K562 (cell line): ENCODE measurements around the gene ZNRF3. TPM values are rescaled to one million over a fixed set of nuclear protein-coding genes. Genes with fewer than 3 reads are reported as not detected.
A peak's percentile ranks its signal among the peaks of the same experiment; 100 is the strongest.

Source experiments
- ATAC-seq: fragments of 200-7000 bp; cut with Tn5 transposase; 3 replicates; pipeline ENCODE4 v1.9.1; 2020; ENCODE audit warnings: moderate library complexity
- BruUV-seq: library from RNA; stranded (reverse); fragments of 400-500 nt; replicated peaks from 2 replicates; lab custom pipeline; 2021; lab: Mats Ljungman, UMichigan
- CTCF ChIA-PET: fragments of 300-600 bp; formaldehyde crosslinking; extraction: SDS; loops from one replicate; lab custom pipeline; 2021; ENCODE audit warnings: low intra/inter-chr PET ratio; lab: Yijun Ruan, JAX
- POLR2A ChIA-PET: fragments of 300-600, 350-650 bp; sonication (Branson Sonifier 250); formaldehyde crosslinking; extraction: SDS; loops from one replicate; lab custom pipeline; 2021; ENCODE audit warnings: antibody characterized with exemption, inconsistent platforms; lab: Yijun Ruan, JAX
- DNase-seq, 4 experiments: peaks; one replicate each; pipeline versions ENCODE4 v3.0.0 to v3.0.0-alpha.2; 2011 to 2018; ENCODE audit warnings: low spot score in 3 of 4, mixed read lengths in 3 of 4; ENCODE audit errors: extremely low read depth in 1 of 4
- FAIRE-seq: peaks from 2 replicates; lab custom pipeline; 2011; peaks lifted over from hg19 to GRCh38; lab: Jason Lieb, UNC
- H2AFZ ChIP-seq: 2 replicates; pipeline ENCODE4 v1.6.0; 2011; ENCODE audit warnings: low read depth, low read length, control low read depth, inconsistent platforms
- H3K27ac ChIP-seq: fragments of 200-600 bp; 3 replicates; pipeline ENCODE4 v1.8.0; 2011; ENCODE audit warnings: low read depth, mild to moderate bottlenecking, control low read depth, inconsistent platforms, low read length, moderate library complexity, mixed read lengths; ENCODE audit errors: extremely low read depth
- H3K27me3 ChIP-seq, 2 experiments: fragments of 300-600 bp in 1 of 2; 2 replicates in 1 of 2; 3 replicates in 1 of 2; pipeline versions ENCODE4 v1.6.0 to v1.8.0; 2011; ENCODE audit warnings: inconsistent platforms in 2 of 2, low read length in 2 of 2, mild to moderate bottlenecking in 1 of 2, mixed read lengths in 1 of 2, moderate library complexity in 1 of 2; ENCODE audit not compliant: control insufficient read depth in 2 of 2, insufficient read depth in 2 of 2
- H3K36me3 ChIP-seq: fragments of 300-600 bp; 3 replicates; pipeline ENCODE4 v1.8.0; 2011; ENCODE audit warnings: mild to moderate bottlenecking, low read length, inconsistent platforms; ENCODE audit not compliant: control insufficient read depth, insufficient read depth
- H3K4me1 ChIP-seq, 2 experiments: fragments of 200-600 bp in 1 of 2; replicated peaks in 1 of 2; 2 replicates in 1 of 2; 3 replicates in 1 of 2; pipeline versions ENCODE4 v1.5.1 to v1.8.0; 2011; ENCODE audit warnings: inconsistent platforms in 2 of 2, low read length in 2 of 2, mild to moderate bottlenecking in 1 of 2, mixed read lengths in 1 of 2, moderate library complexity in 1 of 2; ENCODE audit not compliant: control insufficient read depth in 2 of 2, insufficient read depth in 2 of 2
- H3K4me2 ChIP-seq: 2 replicates; pipeline ENCODE4 v1.6.1; 2011; ENCODE audit warnings: low read length, control low read depth, inconsistent platforms, mixed read lengths; ENCODE audit not compliant: insufficient read depth
- H3K4me3 ChIP-seq: fragments of 200-600 bp; sonication (generic), shearing (Covaris generic); 2 replicates; pipeline ENCODE4 v1.5.1; 2016; ENCODE audit warnings: control low read depth, inconsistent platforms
- H3K79me2 ChIP-seq: fragments of 200-600 bp; 3 replicates; pipeline ENCODE4 v1.8.0; 2011; ENCODE audit warnings: low read length, inconsistent platforms; ENCODE audit not compliant: control insufficient read depth, insufficient read depth
- H3K9ac ChIP-seq, 2 experiments: 2 replicates each; pipeline versions ENCODE4 v1.6.0 to v1.6.1; 2011; ENCODE audit warnings: low read depth in 2 of 2, low read length in 2 of 2, control low read depth in 1 of 2, inconsistent platforms in 1 of 2, mild to moderate bottlenecking in 1 of 2, mixed read lengths in 1 of 2; ENCODE audit not compliant: insufficient read depth in 1 of 2
- H3K9me1 ChIP-seq: one replicate; pipeline ENCODE4 v1.6.0; 2011; ENCODE audit warnings: inconsistent platforms, mild to moderate bottlenecking, low read length, moderate library complexity; ENCODE audit not compliant: control insufficient read depth, insufficient read depth
- H3K9me3 ChIP-seq: replicated peaks from 2 replicates; pipeline ENCODE4 v1.5.1; 2011; ENCODE audit warnings: low read depth, low read length, inconsistent platforms; ENCODE audit not compliant: control insufficient read depth, insufficient read depth
- H4K20me1 ChIP-seq: replicated peaks from 2 replicates; pipeline ENCODE4 v1.6.1; 2011; ENCODE audit warnings: low read length, inconsistent platforms, mixed read lengths; ENCODE audit not compliant: control insufficient read depth, insufficient read depth
- ARID1B ChIP-seq: fragments of 450-650 bp; IDR thresholded peaks from 2 replicates; pipeline ENCODE4 v1.6.1; 2016; ENCODE audit warnings: antibody characterized with exemption, mild to moderate bottlenecking, inconsistent platforms
- ATF2 ChIP-seq: sonication (generic); formaldehyde crosslinking; IDR thresholded peaks from 2 replicates; pipeline ENCODE4 v1.8.1; 2022; ENCODE audit warnings: missing genetic modification reagents
- BRD9 ChIP-seq: fragments of 450-650 bp; IDR thresholded peaks from 2 replicates; pipeline ENCODE4 v1.6.1; 2018; ENCODE audit warnings: low read depth; ENCODE audit not compliant: partially characterized antibody
- C11orf30 ChIP-seq: fragments of 450-650 bp; IDR thresholded peaks from 2 replicates; pipeline ENCODE4 v1.6.1; 2016; ENCODE audit warnings: low read depth, mild to moderate bottlenecking
- CBFA2T3 ChIP-seq: fragments of 450-650 bp; IDR thresholded peaks from 2 replicates; pipeline ENCODE4 v1.6.1; 2017
- CCAR2 ChIP-seq: fragments of 200-400 bp; formaldehyde crosslinking; IDR thresholded peaks from 2 replicates; pipeline ENCODE4 v1.6.1; 2017; ENCODE audit warnings: mild to moderate bottlenecking, low read depth, low read length
- CREB3 ChIP-seq: fragments of 450-650 bp; conservative IDR thresholded peaks from 2 replicates; pipeline ENCODE4 v1.6.1; 2016; ENCODE audit warnings: missing genetic modification characterization, low read depth, mild to moderate bottlenecking, missing compliant biosample characterization, moderate library complexity
- DNMT1 ChIP-seq: fragments of 450-650 bp; IDR thresholded peaks from 2 replicates; pipeline ENCODE4 v1.6.1; 2016; ENCODE audit warnings: antibody characterized with exemption, mild to moderate bottlenecking
- DPF2 ChIP-seq: fragments of 450-650 bp; IDR thresholded peaks from 2 replicates; pipeline ENCODE4 v1.6.1; 2016
- MAFF ChIP-seq: IDR thresholded peaks from 2 replicates; pipeline ENCODE4 v1.6.1; 2012; ENCODE audit warnings: low read length, improper control_type of control experiment
- MAFG ChIP-seq: fragments of 450-650 bp; conservative IDR thresholded peaks from 2 replicates; pipeline ENCODE4 v1.6.1; 2016; ENCODE audit warnings: missing genetic modification characterization, missing compliant biosample characterization
- MAFK ChIP-seq: IDR thresholded peaks from 2 replicates; pipeline ENCODE4 v1.6.1; 2011; ENCODE audit warnings: low read length, improper control_type of control experiment
- MEIS2 ChIP-seq: fragments of 450-650 bp; IDR thresholded peaks from 2 replicates; pipeline ENCODE4 v1.6.1; 2014; ENCODE audit warnings: mild to moderate bottlenecking; ENCODE audit not compliant: partially characterized antibody
- NFE2 ChIP-seq: IDR thresholded peaks from 2 replicates; pipeline ENCODE4 v1.6.1; 2014; ENCODE audit warnings: antibody characterized with exemption, low read depth
- PRPF4 ChIP-seq: fragments of 200-400 bp; formaldehyde crosslinking; IDR thresholded peaks from one replicate; pipeline ENCODE4 v1.6.1; 2017; ENCODE audit warnings: low read length, low read depth, mild to moderate bottlenecking; ENCODE audit not compliant: insufficient read depth, poor library complexity, severe bottlenecking
- SMARCA4 ChIP-seq: fragments of 450-650 bp; IDR thresholded peaks from 2 replicates; pipeline ENCODE4 v1.6.1; 2016
- SOX6 ChIP-seq: fragments of 450-650 bp; IDR thresholded peaks from 2 replicates; pipeline ENCODE4 v1.6.1; 2014; ENCODE audit warnings: mild to moderate bottlenecking
- TEAD4 ChIP-seq, 2 experiments: sonication (generic) in 1 of 2; formaldehyde crosslinking in 1 of 2; IDR thresholded peaks; 2 replicates each; pipeline versions ENCODE4 v1.6.1 to v1.8.0; 2012 to 2022; ENCODE audit warnings: borderline replicate concordance in 1 of 2, inconsistent platforms in 1 of 2, low read length in 1 of 2, mild to moderate bottlenecking in 1 of 2, missing genetic modification reagents in 1 of 2
- XRCC4 ChIP-seq: IDR thresholded peaks from one replicate; pipeline ENCODE4 v1.6.1; 2011; ENCODE audit not compliant: insufficient read depth, insufficient read length; ENCODE audit errors: extremely low read depth
- ZBTB34 ChIP-seq: fragments of 250-450 bp; sonication (Bioruptor Pico); IDR thresholded peaks from 2 replicates; pipeline ENCODE4 v1.8.0; 2021; ENCODE audit warnings: mild to moderate bottlenecking, moderate library complexity
- ZBTB7A ChIP-seq: IDR thresholded peaks from 2 replicates; pipeline ENCODE4 v1.6.1; 2011; ENCODE audit warnings: low read depth, mild to moderate bottlenecking, low read length, moderate library complexity, borderline replicate concordance; ENCODE audit not compliant: control insufficient read depth
- WGBS: fragments of 100-300 bp; shearing (Covaris generic); methylation state at CpG from one replicate; pipeline ENCODE4 v1.1.6; 2016; ENCODE audit warnings: low coverage, mixed read lengths; ENCODE audit not compliant: insufficient coverage; ENCODE audit errors: missing lambda C conversion rate; 5-methylcytosine and 5-hydroxymethylcytosine counted together
- in situ Hi-C: fragments of 300-500 bp; cut with MboI; formaldehyde crosslinking; loops from 4 replicates; pipeline ENCODE4 v1.15.0; 2018; ENCODE audit warnings: inconsistent platforms, mixed read lengths
- intact Hi-C: fragments of 100-400 bp; cut with micrococcal nuclease; formaldehyde crosslinking; loops from 2 replicates; pipeline ENCODE4 v1.14.2; 2022
- polyA plus RNA-seq, 8 experiments: library from polyadenylated mRNA; depleted of rRNA in 4 of 8; stranded (reverse) in 5 of 8; unstranded in 3 of 8; fragments of >200 nt; fragmentation: Nextera tagmentation in 2 of 8; fragmentation: Illumina TruSeq in 1 of 8; extraction: Ambion mirVana in 2 of 8; extraction: Trizol in 1 of 8; gene quantifications; 2 replicates each; pipeline versions ENCODE4 v1.2.1 to v1.2.3, GENCODE V29; 2011 to 2014; ENCODE audit warnings: inconsistent platforms in 1 of 8, missing spikeins in 1 of 8
- total RNA-seq, 7 experiments: library from RNA; depleted of rRNA in 6 of 7; stranded (reverse); fragments of >200 nt in 6 of 7; fragmentation: Illumina TruSeq in 2 of 7; extraction: Trizol in 2 of 7; gene quantifications; 2 replicates each; pipeline versions ENCODE4 v1.2.1 to v1.2.3, GENCODE V29; 2011 to 2021; ENCODE audit warnings: low replicate concordance in 1 of 7

ZNRF3 gene
- total and polyA plus RNA-seq, 9 of the 15 experiments (the other 6 are each of a cell fraction or from before 2014, with no cell fraction given), result 0.41 to 5.9 (median 1.7) TPM

GRCh38 chr22:28927630-28928029 is 44.3 kb downstream of the ZNRF3 start:
- POLR2A ChIA-PET, result interaction anchor here (0.9 to 1.2 kb wide), 2 partner anchors 10 to 16 kb away, joined by 4 to 11 read pairs; no protein-coding TSS in a partner anchor
- TF ChIP-seq ZBTB34 (CRISPR knock-in tag) (no peak), ARID1B (peak; percentile 66), ZBTB7A (no peak), CREB3 (no peak), CCAR2 (no peak), DPF2 (0 out of 2 replicates have a peak, but pooled peaks have one; percentile 22), MAFF (peak; percentile 51), MAFK (peak; percentile 51), MAFG (peak; percentile 64; the same call in 1 of the 2 replicates), ATF2 (no peak), BRD9 (no peak), DNMT1 (no peak), SOX6 (0 out of 2 replicates have a peak, but pooled peaks have one; percentile 7), NFE2 (peak; percentile 65), TEAD4 (IDR thresholded peaks at IDR 0.05; ENCODE audit: low read length) (peak; percentile 50; the same call in 1 of the 2 replicates), TEAD4 (CRISPR knock-in tag; IDR thresholded peaks at IDR 0.05; ENCODE audit: borderline replicate concordance) (no peak), PRPF4 (no peak), MEIS2 (peak; percentile 15), CBFA2T3 (peak; percentile 43; the same call in 1 of the 2 replicates), C11orf30 (peak; percentile 81), SMARCA4 (0 out of 2 replicates have a peak, but pooled peaks have one; percentile 30), XRCC4 (no peak)

More at GRCh38 chr22:28927630-28928029, 44.3 kb downstream of the ZNRF3 start:
- intact Hi-C loops, result no loop called here
- FAIRE-seq, result peak; percentile 69
- DNase-seq, result peak; percentile 12 to 29 (median 21)
- Histone ChIP-seq H2AFZ (no peak overlapping the region), H3K9me3 (no peaks in the 10 kb centered on the region), H3K27ac (no peak overlapping the region), H3K9me1 (peaks cover 6% of the 10 kb centered on the region), H4K20me1 (peaks cover 9% of the 10 kb centered on the region; the same call in 1 of the 2 replicates), H3K4me3 (no peak overlapping the region), H3K36me3 (no peaks in the 10 kb centered on the region), H3K4me1 (peaks cover 3 to 11% of the 10 kb centered on the region in 2 experiments; a peak in 3 of 5 replicates), H3K27me3 (no peaks in the 10 kb centered on the region), H3K79me2 (peaks cover 13% of the 10 kb centered on the region; the same call in 2 of the 3 replicates), H3K4me2 (peak overlapping the region; percentile 26), H3K9ac (no peak overlapping the region)
- in situ Hi-C loops, result no loop called here
- BruUV-seq, result no TSS peak
- ATAC-seq, result peak; percentile 43; the same call in 2 of the 3 replicates
- CTCF ChIA-PET, result interaction anchor here (0.6 kb wide), 1 partner anchor 70 kb away, joined by 3 read pairs; no protein-coding TSS in a partner anchor
- WGBS, result 0% methylated on average over 2 of the region's 2 CpGs
